ENCODE data around the gene AMDHD2.

DNA sequence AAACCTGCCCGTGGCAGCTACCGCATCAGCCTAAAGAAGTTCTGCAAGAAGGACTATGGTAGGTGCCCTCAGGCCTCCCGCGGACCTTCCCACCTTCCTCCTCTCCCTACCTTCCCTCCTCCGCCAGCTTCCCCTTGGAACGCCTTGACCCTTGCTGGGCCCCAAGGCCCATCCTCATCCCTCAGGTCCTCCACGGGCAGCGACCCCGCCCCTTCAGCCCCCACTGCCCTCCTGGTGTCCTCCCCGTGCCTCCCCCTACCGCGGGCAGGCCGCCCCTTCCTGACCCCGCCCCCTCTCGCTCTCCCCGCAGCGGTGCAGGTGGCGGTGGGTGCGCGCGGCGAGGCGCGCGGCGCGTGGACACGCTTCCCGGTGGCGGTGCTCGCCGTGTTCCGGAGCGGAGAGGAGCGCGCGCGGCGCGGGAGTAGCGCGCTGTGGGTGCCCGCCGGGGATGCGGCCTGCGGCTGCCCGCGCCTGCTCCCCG is 46.7 kb upstream of the AMDHD2 start:
- TF ChIP-seq SUZ12 (IDR thresholded peaks at IDR 0.05; ENCODE audit: extremely low read depth, insufficient read depth, insufficient read length) (no peak), YY1 (IDR thresholded peaks at IDR 0.05; ENCODE audit: insufficient read depth, insufficient read length) (no peak)
